ENCODE data around the gene DDRGK1. TPM values are rescaled to one million over a fixed set of nuclear protein-coding genes. Genes with fewer than 3 reads are reported as not detected.

The DDRGK1 gene
- total and polyA plus RNA-seq, 2 experiments from 2014 or later, result 48.1 to 107 TPM

- peak overlapping the region; percentile 80 for H3K27ac ChIP-seq
- H3K9me3 ChIP-seq (ENCODE audit: low read depth), result no peaks in the 10 kb centered on the region
- TF ChIP-seq, protein P1, sequence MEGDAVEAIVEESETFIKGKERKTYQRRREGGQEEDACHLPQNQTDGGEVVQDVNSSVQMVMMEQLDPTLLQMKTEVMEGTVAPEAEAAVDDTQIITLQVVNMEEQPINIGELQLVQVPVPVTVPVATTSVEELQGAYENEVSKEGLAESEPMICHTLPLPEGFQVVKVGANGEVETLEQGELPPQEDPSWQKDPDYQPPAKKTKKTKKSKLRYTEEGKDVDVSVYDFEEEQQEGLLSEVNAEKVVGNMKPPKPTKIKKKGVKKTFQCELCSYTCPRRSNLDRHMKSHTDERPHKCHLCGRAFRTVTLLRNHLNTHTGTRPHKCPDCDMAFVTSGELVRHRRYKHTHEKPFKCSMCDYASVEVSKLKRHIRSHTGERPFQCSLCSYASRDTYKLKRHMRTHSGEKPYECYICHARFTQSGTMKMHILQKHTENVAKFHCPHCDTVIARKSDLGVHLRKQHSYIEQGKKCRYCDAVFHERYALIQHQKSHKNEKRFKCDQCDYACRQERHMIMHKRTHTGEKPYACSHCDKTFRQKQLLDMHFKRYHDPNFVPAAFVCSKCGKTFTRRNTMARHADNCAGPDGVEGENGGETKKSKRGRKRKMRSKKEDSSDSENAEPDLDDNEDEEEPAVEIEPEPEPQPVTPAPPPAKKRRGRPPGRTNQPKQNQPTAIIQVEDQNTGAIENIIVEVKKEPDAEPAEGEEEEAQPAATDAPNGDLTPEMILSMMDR (IDR thresholded peaks at IDR 0.05; ENCODE audit: low read depth, low read length), result no peak
- DNase-seq (ENCODE audit: low read depth in 1 of 2, low spot score in 1 of 2), result peak; percentile 12 to 24
- peaks cover 7% of the 10 kb centered on the region for H3K36me3 ChIP-seq
- no peaks in the 10 kb centered on the region for H3K27me3 ChIP-seq
- H3K4me3 ChIP-seq, result peak overlapping the region; percentile 81
- H3K4me1 ChIP-seq (ENCODE audit: low read depth), result peaks cover 7% of the 10 kb centered on the region
These were observed 4.3 kb upstream of the DDRGK1 start for GRCh38 chr20:3208786-3209256.

GRCh38 chr20:3203315-3204123 lies 963 bp downstream of the DDRGK1 start:
- peak in 1 of 2 donors; percentile 20 for DNase-seq (ENCODE audit: low read depth in 1 of 2, low spot score in 1 of 2)

GRCh38 chr20:3202965-3203314 lies 1.5 kb downstream of the DDRGK1 start:
- DNase-seq (ENCODE audit: low read depth in 1 of 2, low spot score in 1 of 2), result no peak
- peaks cover 7% of the 10 kb centered on the region for H3K4me1 ChIP-seq (ENCODE audit: low read depth)
- H3K27ac ChIP-seq, result no peak overlapping the region
- TF ChIP-seq, protein P1 (IDR thresholded peaks at IDR 0.05; ENCODE audit: low read depth, low read length), result no peak
- H3K9me3 ChIP-seq (ENCODE audit: low read depth), result no peaks in the 10 kb centered on the region
- peak overlapping the region; percentile 73 for H3K4me3 ChIP-seq
- no peaks in the 10 kb centered on the region for H3K27me3 ChIP-seq
- H3K36me3 ChIP-seq, result peaks cover 13% of the 10 kb centered on the region

More at GRCh38 chr20:3203315-3204123, 963 bp downstream of the DDRGK1 start:
- H3K36me3 ChIP-seq, result peaks cover 13% of the 10 kb centered on the region
- no peaks in the 10 kb centered on the region for H3K27me3 ChIP-seq
- H3K27ac ChIP-seq, result peak overlapping the region; percentile 85
- TF ChIP-seq, protein P1 (IDR thresholded peaks at IDR 0.05; ENCODE audit: low read depth, low read length), result no peak
- H3K4me3 ChIP-seq, result peak overlapping the region; percentile 73
- H3K4me1 ChIP-seq (ENCODE audit: low read depth), result peaks cover 9% of the 10 kb centered on the region
- no peaks in the 10 kb centered on the region for H3K9me3 ChIP-seq (ENCODE audit: low read depth)

DNA sequence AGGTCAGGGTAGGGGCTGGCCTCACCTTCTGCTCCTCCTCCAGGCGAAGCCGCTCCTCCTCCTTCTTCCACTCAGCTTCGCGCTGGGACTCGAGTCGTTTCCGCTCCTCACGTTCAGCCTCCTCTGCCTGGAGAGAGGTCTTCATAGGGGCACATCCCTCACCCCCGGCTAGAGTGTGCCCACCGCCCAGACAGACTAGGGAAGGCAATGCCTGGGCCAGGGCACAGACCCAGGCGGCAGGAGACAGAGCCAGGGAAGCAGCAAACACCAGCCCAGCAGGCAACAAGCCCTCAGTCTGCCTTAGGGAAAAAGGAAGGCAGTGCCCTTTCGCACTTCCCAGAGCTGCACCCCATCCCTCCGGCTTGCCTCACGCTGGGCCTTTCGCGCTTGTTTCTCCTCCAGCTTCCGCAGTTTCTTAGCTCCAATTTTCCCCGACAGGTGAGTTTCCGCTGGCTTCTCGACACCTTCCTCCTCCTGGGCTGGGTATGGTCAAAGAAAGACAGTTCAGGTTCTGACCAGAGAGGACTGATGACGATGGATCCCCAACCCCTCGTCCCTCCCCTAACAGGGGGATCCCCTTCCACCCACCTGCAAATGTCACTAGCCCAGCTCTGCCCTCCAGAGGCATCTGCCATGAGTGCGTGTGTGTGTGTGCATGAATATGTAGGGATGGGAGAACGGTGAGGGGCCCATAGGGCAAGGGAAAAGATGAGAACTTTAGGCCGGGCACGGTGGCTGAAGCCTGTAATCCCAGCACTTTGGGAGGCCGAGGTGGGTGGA lies 4.3 kb downstream of the DDRGK1 start:
- Histone ChIP-seq H3K36me3 (peaks cover 19% of the 10 kb centered on the region), H3K9me3 (ENCODE audit: low read depth) (no peaks in the 10 kb centered on the region), H3K27me3 (no peaks in the 10 kb centered on the region), H3K27ac (no peak overlapping the region), H3K4me3 (no peak overlapping the region), H3K4me1 (ENCODE audit: low read depth) (peaks cover 7% of the 10 kb centered on the region)
- TF ChIP-seq, protein P1 (IDR thresholded peaks at IDR 0.05; ENCODE audit: low read depth, low read length), result no peak
- DNase-seq (ENCODE audit: low read depth in 1 of 2, low spot score in 1 of 2), result no peak

DNA sequence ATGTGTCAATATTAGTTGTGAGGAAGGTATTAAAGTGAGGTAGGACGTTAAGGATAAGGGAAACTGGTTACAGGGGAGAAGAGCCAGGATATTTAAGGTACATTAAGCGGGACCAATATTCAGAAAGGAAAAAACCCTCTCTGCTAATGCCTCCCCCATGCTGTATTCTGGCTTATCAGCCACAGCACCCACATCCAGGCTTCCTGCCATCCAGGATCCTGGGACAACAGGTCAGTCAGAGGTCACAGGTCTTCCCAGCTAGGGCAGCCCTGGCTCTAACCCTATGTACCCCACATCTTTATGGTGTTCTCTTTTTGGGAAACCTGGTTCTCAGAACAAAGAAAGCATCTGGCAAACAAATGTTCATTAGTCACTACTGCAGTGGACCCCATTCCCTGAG lies 5.3 kb downstream of the DDRGK1 start:
- Histone ChIP-seq H3K36me3 (peaks cover 28% of the 10 kb centered on the region), H3K9me3 (ENCODE audit: low read depth) (no peaks in the 10 kb centered on the region), H3K4me3 (no peak overlapping the region), H3K27me3 (no peaks in the 10 kb centered on the region), H3K4me1 (ENCODE audit: low read depth) (peaks cover 7% of the 10 kb centered on the region), H3K27ac (no peak overlapping the region)
- no peak for DNase-seq (ENCODE audit: low read depth in 1 of 2, low spot score in 1 of 2)
- TF ChIP-seq, protein P1 (IDR thresholded peaks at IDR 0.05; ENCODE audit: low read depth, low read length), result no peak

All from cardiac muscle cell (in vitro differentiated cells and primary cell).